H1 (cell line): ENCODE measurements around the gene PFKFB3. TPM values are rescaled to one million over a fixed set of nuclear protein-coding genes. Genes with fewer than 3 reads are reported as not detected.
"Not testable (repeated sequence)": the region's sequence is repeated elsewhere in the genome, so short reads cannot be mapped to it uniquely, and the experiment has no call there.

Experiments used
- CTCF ChIA-PET: fragments of 300-600 bp; sonication (Branson Sonifier 250); formaldehyde crosslinking; loops from one replicate; lab custom pipeline; 2021; ENCODE audit not compliant: partially characterized antibody; lab: Charles Lee
- POLR2A ChIA-PET: fragments of 300-600 bp; sonication (Branson Sonifier 250); formaldehyde crosslinking; loops from one replicate; lab custom pipeline; 2021; ENCODE audit warnings: inconsistent platforms; ENCODE audit not compliant: partially characterized antibody; lab: Charles Lee
- DNase-seq, 2 experiments: peaks; one replicate each; pipeline versions ENCODE4 v3.0.0 to v3.0.0-alpha.2; 2010 to 2022; ENCODE audit warnings: low spot score in 2 of 2, low read depth in 1 of 2, mixed read lengths in 1 of 2
- FAIRE-seq: peaks from 2 replicates; lab custom pipeline; 2011; peaks lifted over from hg19 to GRCh38; lab: Jason Lieb, UNC
- H2AFZ ChIP-seq: 2 replicates; pipeline ENCODE4 v1.8.1; 2012; ENCODE audit warnings: low read length, inconsistent platforms
- H2AK5ac ChIP-seq: 2 replicates; pipeline ENCODE4 v1.6.1; 2013; ENCODE audit warnings: low read depth, low read length
- H2BK120ac ChIP-seq: replicated peaks from 2 replicates; pipeline ENCODE3; 2013; ENCODE audit warnings: low read depth, low read length, inconsistent platforms
- H2BK12ac ChIP-seq: 2 replicates; pipeline ENCODE4 v1.6.1; 2013; ENCODE audit warnings: low read depth, low read length
- H2BK15ac ChIP-seq: 2 replicates; pipeline ENCODE4 v1.6.1; 2013; ENCODE audit warnings: low read length
- H2BK20ac ChIP-seq: 2 replicates; pipeline ENCODE4 v1.6.1; 2013; ENCODE audit warnings: low read length
- H2BK5ac ChIP-seq: 2 replicates; pipeline ENCODE4 v1.6.1; 2013; ENCODE audit warnings: low read depth, low read length
- H3K14ac ChIP-seq: 2 replicates; pipeline ENCODE4 v1.6.1; 2013; ENCODE audit warnings: inconsistent platforms; ENCODE audit not compliant: insufficient read length
- H3K18ac ChIP-seq: 2 replicates; pipeline ENCODE4 v1.6.1; 2013; ENCODE audit warnings: low read length; ENCODE audit errors: extremely low read depth
- H3K23ac ChIP-seq: 2 replicates; pipeline ENCODE4 v1.6.1; 2013; ENCODE audit warnings: inconsistent platforms; ENCODE audit not compliant: insufficient read length
- H3K23me2 ChIP-seq: 2 replicates; pipeline ENCODE4 v1.6.1; 2013; ENCODE audit warnings: low read depth, low read length
- H3K27ac ChIP-seq: 2 replicates; pipeline ENCODE4 v1.6.1; 2011; ENCODE audit warnings: low read depth, low read length, inconsistent platforms
- H3K27me3 ChIP-seq, 4 experiments: replicated peaks in 1 of 4; 1 replicate in 1 of 4; 2 replicates in 3 of 4; pipeline versions ENCODE4 v1.6.1 to v1.8.1; 2011 to 2013; ENCODE audit warnings: low read length in 3 of 4, mild to moderate bottlenecking in 3 of 4, inconsistent platforms in 2 of 4, mixed read lengths in 2 of 4, moderate library complexity in 1 of 4; ENCODE audit not compliant: control insufficient read depth in 3 of 4, insufficient read depth in 3 of 4; ENCODE audit errors: extremely low read depth in 1 of 4
- H3K36me3 ChIP-seq, 4 experiments: 2 replicates each; pipeline versions ENCODE4 v1.6.1 to v1.8.1; 2011 to 2013; ENCODE audit warnings: mild to moderate bottlenecking in 4 of 4, low read length in 3 of 4, moderate library complexity in 2 of 4, control low read depth in 1 of 4, inconsistent platforms in 1 of 4; ENCODE audit not compliant: insufficient read depth in 4 of 4, control insufficient read depth in 2 of 4
- H3K4ac ChIP-seq: replicated peaks from 2 replicates; pipeline ENCODE3; 2013; ENCODE audit warnings: low read length, low read depth, mixed read lengths, inconsistent platforms; ENCODE audit not compliant: insufficient read length
- H3K4me1 ChIP-seq, 4 experiments: replicated peaks in 1 of 4; 1 replicate in 1 of 4; 2 replicates in 3 of 4; pipeline versions ENCODE4 v1.6.1 to v1.8.1; 2011 to 2013; ENCODE audit warnings: low read length in 3 of 4, inconsistent platforms in 2 of 4, mixed read lengths in 1 of 4; ENCODE audit not compliant: insufficient read depth in 4 of 4, control insufficient read depth in 3 of 4
- H3K4me2 ChIP-seq, 2 experiments: 2 replicates each; pipeline versions ENCODE4 v1.6.1 to v1.8.1; 2011 to 2013; ENCODE audit warnings: low read depth in 2 of 2, low read length in 2 of 2, control low read depth in 1 of 2, inconsistent platforms in 1 of 2, mild to moderate bottlenecking in 1 of 2; ENCODE audit not compliant: insufficient read depth in 1 of 2
- H3K4me3 ChIP-seq, 4 experiments: fragments of 200-600, 300-600 bp in 1 of 4; sonication (generic), shearing (Covaris generic), sonication (Bioruptor Twin) in 1 of 4; 2 replicates each; pipeline versions ENCODE4 v1.5.1 to v1.8.1; 2011 to 2016; ENCODE audit warnings: low read length in 4 of 4, low read depth in 3 of 4, control low read depth in 2 of 4, inconsistent platforms in 2 of 4, mild to moderate bottlenecking in 2 of 4, mixed read lengths in 1 of 4, moderate library complexity in 1 of 4; ENCODE audit not compliant: insufficient read depth in 2 of 4; ENCODE audit errors: extremely low read depth in 1 of 4
- H3K56ac ChIP-seq: replicated peaks from 2 replicates; pipeline ENCODE3; 2013; ENCODE audit warnings: low read depth, mild to moderate bottlenecking, mixed read lengths, low read length, inconsistent platforms; ENCODE audit not compliant: insufficient read length
- H3K79me1 ChIP-seq: 2 replicates; pipeline ENCODE4 v1.6.1; 2013; ENCODE audit warnings: low read depth, low read length, control low read depth
- H3K79me2 ChIP-seq, 2 experiments: 2 replicates each; pipeline versions ENCODE4 v1.6.1 to v1.8.1; 2012 to 2013; ENCODE audit warnings: low read length in 2 of 2, mild to moderate bottlenecking in 2 of 2, inconsistent platforms in 1 of 2; ENCODE audit not compliant: insufficient read depth in 2 of 2, control insufficient read depth in 1 of 2
- H3K9ac ChIP-seq, 4 experiments: replicated peaks in 1 of 4; 1 replicate in 1 of 4; 2 replicates in 3 of 4; pipeline versions ENCODE4 v1.6.1 to v1.8.1; 2011 to 2013; ENCODE audit warnings: low read depth in 3 of 4, low read length in 3 of 4, control low read depth in 2 of 4, mild to moderate bottlenecking in 2 of 4, moderate library complexity in 2 of 4, inconsistent platforms in 1 of 4; ENCODE audit errors: extremely low read depth in 1 of 4
- H3K9me3 ChIP-seq, 2 experiments: 2 replicates each; pipeline versions ENCODE4 v1.6.1 to v1.8.1; 2012 to 2013; ENCODE audit warnings: mild to moderate bottlenecking in 2 of 2, moderate library complexity in 2 of 2, control low read depth in 1 of 2, inconsistent platforms in 1 of 2, low read depth in 1 of 2, low read length in 1 of 2, mixed read lengths in 1 of 2; ENCODE audit not compliant: insufficient read depth in 2 of 2
- H4K20me1 ChIP-seq, 2 experiments: replicated peaks in 1 of 2; 2 replicates each; pipeline versions ENCODE3 to v1.8.1; 2011 to 2013; ENCODE audit warnings: inconsistent platforms in 2 of 2, low read length in 2 of 2, mild to moderate bottlenecking in 1 of 2; ENCODE audit not compliant: insufficient read depth in 2 of 2, control insufficient read depth in 1 of 2
- H4K5ac ChIP-seq: 2 replicates; pipeline ENCODE4 v1.6.1; 2013; ENCODE audit warnings: low read length, low read depth, mixed read lengths, inconsistent platforms; ENCODE audit not compliant: insufficient read length
- H4K8ac ChIP-seq: 2 replicates; pipeline ENCODE4 v1.8.0; 2013; ENCODE audit warnings: mild to moderate bottlenecking, moderate library complexity, low read length, inconsistent platforms; ENCODE audit not compliant: insufficient read depth; ENCODE audit errors: extremely low read depth
- H4K91ac ChIP-seq: replicated peaks from 2 replicates; pipeline ENCODE3; 2013; ENCODE audit warnings: low read length, mixed read lengths, inconsistent platforms; ENCODE audit not compliant: insufficient read length
- ASH2L ChIP-seq: fragments of 200-600, 300-600 bp; sonication (generic); IDR thresholded peaks from one replicate; pipeline ENCODE4 v1.7.1; 2017; ENCODE audit warnings: low read length
- CHD1 ChIP-seq: IDR thresholded peaks from 2 replicates; pipeline ENCODE4 v1.6.1; 2012; ENCODE audit warnings: low read depth, low read length, improper control_type of control experiment
- GABPA ChIP-seq: IDR thresholded peaks from 2 replicates; pipeline ENCODE4 v1.6.1; 2011; ENCODE audit warnings: mild to moderate bottlenecking, low read length, moderate library complexity, borderline replicate concordance; ENCODE audit not compliant: insufficient read depth
- MAFK ChIP-seq: IDR thresholded peaks from 2 replicates; pipeline ENCODE4 v1.6.1; 2012; ENCODE audit warnings: low read depth, mild to moderate bottlenecking, improper control_type of control experiment, low read length
- POLR2A ChIP-seq, 2 experiments: IDR thresholded peaks; 1 replicate in 1 of 2; 2 replicates in 1 of 2; pipeline ENCODE4 v1.6.1; 2011; ENCODE audit warnings: low read depth in 2 of 2, low read length in 2 of 2, mild to moderate bottlenecking in 2 of 2; ENCODE audit errors: control extremely low read depth in 1 of 2
- ZNF274 ChIP-seq: IDR thresholded peaks from 2 replicates; pipeline ENCODE4 v1.7.0; 2012; ENCODE audit warnings: low read length, borderline replicate concordance; ENCODE audit errors: extremely low read depth
- WGBS, 2 experiments: shearing (Covaris generic) in 1 of 2; methylation state at CpG; one replicate each; pipeline versions ENCODE4 v1.1.6 to v1.1.7; 2013 to 2015; ENCODE audit warnings: low lambda C conversion rate in 2 of 2, mixed read lengths in 2 of 2, inconsistent platforms in 1 of 2, low coverage in 1 of 2, missing lambda C conversion rate in 1 of 2; ENCODE audit not compliant: insufficient replicate concordance in 2 of 2, insufficient coverage in 1 of 2, insufficient read length in 1 of 2; ENCODE audit errors: extremely low coverage in 1 of 2, missing lambda C conversion rate in 1 of 2; 5-methylcytosine and 5-hydroxymethylcytosine counted together
- polyA plus RNA-seq, 7 experiments: library from polyadenylated mRNA; depleted of rRNA in 3 of 7; stranded (reverse) in 5 of 7; unstranded in 2 of 7; fragments of >200 nt in 5 of 7; fragments of 200-250 nt in 2 of 7; gene quantifications; 1 replicate in 5 of 7; 2 replicates in 1 of 7; 4 replicates in 1 of 7; pipeline versions ENCODE4 v1.2.1 to v1.2.3, GENCODE V29; 2011 to 2013; ENCODE audit warnings: missing spikeins in 2 of 7, mixed read lengths in 2 of 7
- total RNA-seq: library from RNA; stranded (reverse); fragmentation: NEBNext Ultra II Directional; extraction: Animal tissue kit (Norgen Biotek cat#: 25700); gene quantifications from 2 replicates; pipeline ENCODE4 v1.2.1, GENCODE V29; 2021

PFKFB3 gene
- total and polyA plus RNA-seq, 2 of the 8 experiments (the other 6 are each of a cell fraction or from before 2014, with no cell fraction given), result 15.6 to 32.0 TPM

GRCh38 chr10:6237199-6237530, 34.4 kb downstream of the PFKFB3 start (continued):
- TF ChIP-seq CHD1 (no peak), ZNF274 (no peak), ASH2L (no peak), MAFK (no peak), GABPA (no peak), POLR2A (IDR thresholded peaks at IDR 0.05; ENCODE audit: control extremely low read depth in 1 of 2, low read depth in 2 of 2, low read length in 2 of 2) (no peak)

- H3K23ac ChIP-seq, H2BK20ac ChIP-seq, H3K9me3 ChIP-seq, FAIRE-seq, DNase-seq, H3K36me3 ChIP-seq, H3K4ac ChIP-seq, H3K56ac ChIP-seq, H4K91ac ChIP-seq, H3K9ac ChIP-seq, H2AFZ ChIP-seq, H4K8ac ChIP-seq, H3K79me1 ChIP-seq, H3K4me1 ChIP-seq, H3K14ac ChIP-seq, H2BK15ac ChIP-seq, H4K20me1 ChIP-seq, H3K79me2 ChIP-seq, H2BK5ac ChIP-seq, H3K4me2 ChIP-seq, H3K27ac ChIP-seq, H2BK12ac ChIP-seq, H2BK120ac ChIP-seq, H3K4me3 ChIP-seq, POLR2A ChIA-PET, H3K18ac ChIP-seq, H2AK5ac ChIP-seq, H3K23me2 ChIP-seq, H4K5ac ChIP-seq, H3K27me3 ChIP-seq: not testable (repeated sequence)
- WGBS, 2 experiments, result 91% methylated on average over 6 of the region's 6 CpGs; no CpG with 5 or more reads in 1 of the 2 experiments
- CTCF ChIA-PET, result interaction anchor here (6.0 kb wide), 1 partner anchor 163 kb away, joined by 38 read pairs; no protein-coding TSS in a partner anchor
Measured at GRCh38 chr10:6238587-6239212, 36.0 kb downstream of the PFKFB3 start.
